Smooth muscle cell (in vitro differentiated cells): ENCODE results near the gene HNRNPU. TPM values are rescaled to one million over a fixed set of nuclear protein-coding genes. Genes with fewer than 3 reads are reported as not detected.

Experiments used
- DNase-seq: peaks from one replicate; lab custom pipeline; 2025; ENCODE audit not compliant: unreplicated experiment; lab: John Stamatoyannopoulos, UW
- H2AFZ ChIP-seq: fragments of 200-600 bp; sonication (generic); 2 replicates; pipeline ENCODE4 v1.6.0; 2016; ENCODE audit warnings: antibody characterized with exemption, low read depth, mild to moderate bottlenecking
- H3F3A ChIP-seq: fragments of 200-600 bp; sonication (generic); 2 replicates; pipeline ENCODE4 v1.6.0; 2017; ENCODE audit warnings: antibody characterized with exemption, low read depth
- H3K27ac ChIP-seq: fragments of 200-600 bp; sonication (generic); 2 replicates; pipeline ENCODE4 v1.5.1; 2016; ENCODE audit warnings: low read depth, mild to moderate bottlenecking
- H3K27me3 ChIP-seq: fragments of 200-600 bp; sonication (generic); 2 replicates; pipeline ENCODE4 v1.6.1; 2016; ENCODE audit warnings: low read depth, mild to moderate bottlenecking
- H3K36me3 ChIP-seq: fragments of 200-600 bp; sonication (generic); 2 replicates; pipeline ENCODE4 v1.5.1; 2016; ENCODE audit warnings: low read depth
- H3K4me1 ChIP-seq: fragments of 200-600 bp; sonication (generic); 2 replicates; pipeline ENCODE4 v1.5.1; 2016; ENCODE audit warnings: low read depth
- H3K4me2 ChIP-seq: fragments of 200-600 bp; sonication (generic); 2 replicates; pipeline ENCODE4 v1.6.0; 2016; ENCODE audit warnings: mild to moderate bottlenecking
- H3K4me3 ChIP-seq: fragments of 200-600 bp; sonication (generic); 2 replicates; pipeline ENCODE4 v1.5.1; 2016; ENCODE audit warnings: mild to moderate bottlenecking
- H3K79me2 ChIP-seq: fragments of 200-600 bp; sonication (generic); 2 replicates; pipeline ENCODE4 v1.6.0; 2016; ENCODE audit warnings: low read depth, mild to moderate bottlenecking
- H3K9ac ChIP-seq: fragments of 200-600 bp; sonication (generic); 2 replicates; pipeline ENCODE4 v1.6.0; 2016; ENCODE audit warnings: low read depth
- H3K9me3 ChIP-seq: fragments of 200-600 bp; sonication (generic); replicated peaks from 2 replicates; pipeline ENCODE4 v1.5.1; 2016; ENCODE audit warnings: low read depth
- H4K20me1 ChIP-seq: fragments of 200-600 bp; sonication (generic); 2 replicates; pipeline ENCODE4 v1.6.0; 2016; ENCODE audit warnings: low read depth
- CTCF ChIP-seq: fragments of 200-600 bp; sonication (generic); IDR thresholded peaks from 2 replicates; pipeline ENCODE4 v1.5.1; 2017; ENCODE audit warnings: borderline replicate concordance, mild to moderate bottlenecking, antibody characterized with exemption; ENCODE audit not compliant: insufficient read depth, poor library complexity, severe bottlenecking
- WGBS: methylation state at CpG from one replicate; pipeline ENCODE4 v1.1.7; 2016; ENCODE audit warnings: low lambda C conversion rate; 5-methylcytosine and 5-hydroxymethylcytosine counted together
- polyA plus RNA-seq: library from polyadenylated mRNA; unstranded; fragments of >200 nt; fragmentation: Nextera tagmentation; extraction: Ambion mirVana; gene quantifications from 2 replicates; pipeline ENCODE4 v1.2.1, GENCODE V29; 2016
- total RNA-seq: library from RNA; depleted of rRNA; stranded (reverse); fragments of >200 nt; gene quantifications from 2 replicates; pipeline ENCODE4 v1.2.3, GENCODE V29; 2014

HNRNPU gene
- total and polyA plus RNA-seq, 2 experiments from 2014 or later: 198 to 286 TPM

GRCh38 chr1:244830639-244831038 is 33.7 kb downstream of the HNRNPU start:
- no peak overlapping the region for H3K27ac ChIP-seq

GRCh38 chr1:244826712-244827111 is 37.6 kb downstream of the HNRNPU start:
- H3K9ac ChIP-seq: no peak overlapping the region
- no peak overlapping the region for H3K4me2 ChIP-seq
- H4K20me1 ChIP-seq: no peaks in the 10 kb centered on the region
- no peak overlapping the region for H3K27ac ChIP-seq
- H3K4me1 ChIP-seq: no peaks in the 10 kb centered on the region
- DNase-seq: no peak
- H2AFZ ChIP-seq: no peak overlapping the region
- H3F3A ChIP-seq: no peaks in the 10 kb centered on the region
- H3K4me3 ChIP-seq: no peak overlapping the region
- no peak for TF ChIP-seq CTCF
- no peaks in the 10 kb centered on the region for H3K79me2 ChIP-seq
- H3K27me3 ChIP-seq: no peaks in the 10 kb centered on the region
- H3K36me3 ChIP-seq: no peaks in the 10 kb centered on the region
- 90% methylated on average over 4 of the region's 4 CpGs for WGBS
- no peaks in the 10 kb centered on the region for H3K9me3 ChIP-seq

More at GRCh38 chr1:244830639-244831038, 33.7 kb downstream of the HNRNPU start:
- Histone ChIP-seq H3K27me3 (no peaks in the 10 kb centered on the region), H3K79me2 (no peaks in the 10 kb centered on the region), H4K20me1 (no peaks in the 10 kb centered on the region), H3K4me3 (no peak overlapping the region), H3F3A (peaks cover 15% of the 10 kb centered on the region), H3K4me2 (no peak overlapping the region), H3K36me3 (no peaks in the 10 kb centered on the region), H3K9me3 (no peaks in the 10 kb centered on the region), H2AFZ (no peak overlapping the region), H3K9ac (no peak overlapping the region), H3K4me1 (peaks cover 3% of the 10 kb centered on the region)
- no peak for DNase-seq
- WGBS: 87% methylated on average over 3 of the region's 3 CpGs
- no peak for TF ChIP-seq CTCF

- WGBS: 88% methylated on average over 11 of the region's 11 CpGs
- H3F3A ChIP-seq: no peaks in the 10 kb centered on the region
- H3K4me1 ChIP-seq: no peaks in the 10 kb centered on the region
- no peaks in the 10 kb centered on the region for H3K79me2 ChIP-seq
- H3K27ac ChIP-seq: no peak overlapping the region
- no peaks in the 10 kb centered on the region for H3K27me3 ChIP-seq
- DNase-seq: no peak
- H3K9me3 ChIP-seq: no peaks in the 10 kb centered on the region
- H3K36me3 ChIP-seq: no peaks in the 10 kb centered on the region
- H3K9ac ChIP-seq: no peak overlapping the region
- no peaks in the 10 kb centered on the region for H4K20me1 ChIP-seq
- no peak overlapping the region for H2AFZ ChIP-seq
- no peak overlapping the region for H3K4me3 ChIP-seq
- no peak for TF ChIP-seq CTCF
- H3K4me2 ChIP-seq: no peak overlapping the region
Measured at GRCh38 chr1:244822878-244823277, 41.5 kb downstream of the HNRNPU start.

GRCh38 chr1:244821134-244821533 is 43.2 kb downstream of the HNRNPU start:
- no peaks in the 10 kb centered on the region for H3F3A ChIP-seq
- no peaks in the 10 kb centered on the region for H4K20me1 ChIP-seq
- H2AFZ ChIP-seq: no peak overlapping the region
- WGBS: 8% methylated on average over 3 of the region's 3 CpGs
- no peak for TF ChIP-seq CTCF
- no peaks in the 10 kb centered on the region for H3K9me3 ChIP-seq
- no peaks in the 10 kb centered on the region for H3K36me3 ChIP-seq
- no peaks in the 10 kb centered on the region for H3K79me2 ChIP-seq
- no peak overlapping the region for H3K9ac ChIP-seq
- H3K4me3 ChIP-seq: no peak overlapping the region
- peaks cover 15% of the 10 kb centered on the region for H3K27me3 ChIP-seq
- no peaks in the 10 kb centered on the region for H3K4me1 ChIP-seq
- no peak overlapping the region for H3K27ac ChIP-seq
- no peak overlapping the region for H3K4me2 ChIP-seq
- DNase-seq: no peak
